ENCODE data around the gene CORO2B. TPM values are rescaled to one million over a fixed set of nuclear protein-coding genes. Genes with fewer than 3 reads are reported as not detected.

The CORO2B gene
- total and polyA plus RNA-seq, 2 experiments from 2014 or later = 1.6 to 4.6 TPM

GRCh38 chr15:68596691-68597090 is 17.9 kb downstream of the CORO2B start (continued):
- no peak for TF ChIP-seq ETS1 (IDR thresholded peaks at IDR 0.05)

- Histone ChIP-seq H3F3A (replicated peaks; ENCODE audit: low read depth) (no peaks in the 10 kb centered on the region), H3K27ac (ENCODE audit: low read depth) (no peak overlapping the region), H2AFZ (no peak overlapping the region), H4K20me1 (replicated peaks; ENCODE audit: insufficient read depth) (no peaks in the 10 kb centered on the region), H3K9me2 (ENCODE audit: insufficient read depth) (no peaks in the 10 kb centered on the region), H3K27me3 (ENCODE audit: insufficient read depth) (no peaks in the 10 kb centered on the region), H3K4me1 (ENCODE audit: insufficient read depth) (peaks cover 30% of the 10 kb centered on the region), H3K36me3 (ENCODE audit: insufficient read depth) (no peaks in the 10 kb centered on the region), H3K4me2 (no peak overlapping the region), H3K4me3 (no peak overlapping the region), H3K79me2 (replicated peaks; ENCODE audit: insufficient read depth) (no peaks in the 10 kb centered on the region)
- ATAC-seq (no peak), DNase-seq (ENCODE audit: low spot score) (no peak)
- Mint-ChIP-seq H3K9me3 (no peaks in the 10 kb centered on the region), H3K27me3 (ENCODE audit: insufficient read depth, low read depth, poor library complexity) (peaks cover 24% of the 10 kb centered on the region), H3K36me3 (ENCODE audit: low read depth) (no peaks in the 10 kb centered on the region), H3K4me3 (no peak overlapping the region), H3K27ac (no peak overlapping the region), H3K4me1 (peaks cover 58% of the 10 kb centered on the region)
- TF ChIP-seq ZNF462 (CRISPR knock-in tag; IDR thresholded peaks at IDR 0.05) (no peak), EZH2 (IDR thresholded peaks at IDR 0.05; ENCODE audit: low read depth, unreplicated experiment) (no peak), STAT1 (IDR thresholded peaks at IDR 0.05; ENCODE audit: unreplicated experiment) (no peak), JUNB (IDR thresholded peaks at IDR 0.05; ENCODE audit: unreplicated experiment) (no peak)
These were observed 18.8 kb downstream of the CORO2B start for GRCh38 chr15:68597581-68597980.

Data from GM23338 (cell line).